Ishikawa (cell line): ENCODE measurements around the gene LRRC4.

Experiments used
- CEBPB ChIP-seq: IDR thresholded peaks from 2 replicates; pipeline ENCODE4 v1.6.1; 2012
- CREB1 ChIP-seq: IDR thresholded peaks from 2 replicates; pipeline ENCODE4 v1.6.1; 2012; ENCODE audit warnings: low read depth
- EGR1 ChIP-seq: IDR thresholded peaks from 2 replicates; pipeline ENCODE4 v1.6.1; 2012
- FOXM1 ChIP-seq: IDR thresholded peaks from 2 replicates; pipeline ENCODE4 v1.6.1; 2012; ENCODE audit warnings: low read depth, borderline replicate concordance
- NFIC ChIP-seq: IDR thresholded peaks from 2 replicates; pipeline ENCODE4 v1.6.1; 2012
- RAD21 ChIP-seq: IDR thresholded peaks from 2 replicates; pipeline ENCODE4 v1.6.1; 2012; ENCODE audit warnings: low read depth
- TAF1 ChIP-seq: IDR thresholded peaks from 2 replicates; pipeline ENCODE4 v1.6.1; 2012; ENCODE audit warnings: low read depth, mild to moderate bottlenecking
- TCF12 ChIP-seq: IDR thresholded peaks from 2 replicates; pipeline ENCODE4 v1.6.1; 2012; ENCODE audit warnings: low read depth
- TEAD4 ChIP-seq: IDR thresholded peaks from 2 replicates; pipeline ENCODE4 v1.6.1; 2012
- YY1 ChIP-seq: IDR thresholded peaks from 2 replicates; pipeline ENCODE4 v1.6.1; 2012; ENCODE audit warnings: low read depth
- ZBTB7A ChIP-seq: IDR thresholded peaks from 2 replicates; pipeline ENCODE4 v1.6.1; 2012; ENCODE audit warnings: low read depth
- TF ChIP-seq, protein P1 (sequence below): IDR thresholded peaks from 2 replicates; pipeline ENCODE4 v1.6.1; 2012
- TF ChIP-seq, protein P2 (sequence below): IDR thresholded peaks from 2 replicates; pipeline ENCODE4 v1.6.1; 2012
- TF ChIP-seq, protein P3 (sequence below): IDR thresholded peaks from 2 replicates; pipeline ENCODE4 v1.6.1; 2012; ENCODE audit warnings: low read depth, mild to moderate bottlenecking

LRRC4 gene

DNA sequence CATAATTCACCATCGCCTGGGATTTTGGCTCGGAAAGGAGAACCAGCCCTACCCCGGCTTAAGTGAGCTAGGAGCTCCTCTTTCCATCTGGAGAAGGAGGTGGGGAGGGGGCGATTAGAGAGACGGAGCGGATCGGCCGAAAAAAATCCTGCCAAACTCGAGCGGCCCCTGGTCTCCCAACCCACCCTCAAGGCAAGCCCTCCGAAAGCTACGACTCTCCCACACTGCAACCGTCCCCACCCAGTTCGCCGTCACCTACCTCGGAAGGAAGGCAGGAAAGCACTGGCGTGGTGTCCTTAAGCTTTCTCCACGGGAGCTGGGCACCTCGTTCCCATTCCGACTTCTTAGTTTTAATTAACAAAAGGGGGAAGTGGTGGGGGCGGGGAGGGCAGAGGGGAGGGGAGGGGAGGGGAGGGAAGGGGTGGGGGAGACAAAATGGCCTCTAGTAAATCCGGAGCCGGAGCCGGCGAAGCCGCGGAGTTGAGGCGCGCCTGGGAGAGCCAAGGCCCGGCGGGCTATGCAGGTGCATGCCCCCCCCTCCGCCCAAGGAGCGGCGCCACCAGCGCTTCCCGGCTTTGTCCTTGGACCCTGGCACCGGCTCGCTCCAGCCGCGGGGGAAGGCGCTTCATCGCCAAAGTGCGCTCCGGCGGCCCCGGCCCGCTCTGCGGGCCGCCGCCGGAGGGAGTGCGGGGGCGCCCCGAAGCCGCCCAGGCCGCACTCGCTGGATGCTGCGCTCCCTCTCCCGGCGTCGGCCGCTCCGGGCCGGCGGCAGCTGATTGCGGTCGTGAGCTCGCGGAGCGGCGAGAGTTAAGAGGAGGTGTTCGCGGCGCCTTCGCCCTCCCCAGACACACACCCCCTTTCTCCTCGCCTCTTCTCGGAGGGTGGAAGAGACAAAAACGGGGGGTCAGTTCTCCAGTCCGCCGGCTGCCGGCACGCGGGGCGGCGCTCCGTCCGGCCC, at the start of gene LRRC4:
LRRC4 (minus strand) TSS at position 784 of the 958 bp plus-strand sequence. CDS start 797 bp downstream, outside the sequence.
- TF ChIP-seq EGR1 = no peak
- TF ChIP-seq TCF12 = 0 out of 2 replicates have a peak, but pooled peaks have one; percentile 17
- TF ChIP-seq NFIC = no peak
- TF ChIP-seq, protein P1, sequence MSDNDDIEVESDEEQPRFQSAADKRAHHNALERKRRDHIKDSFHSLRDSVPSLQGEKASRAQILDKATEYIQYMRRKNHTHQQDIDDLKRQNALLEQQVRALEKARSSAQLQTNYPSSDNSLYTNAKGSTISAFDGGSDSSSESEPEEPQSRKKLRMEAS = peak; percentile 4; the same call in 1 of the 2 replicates
- 0 out of 2 replicates have a peak, but pooled peaks have one; percentile 8 for TF ChIP-seq ZBTB7A

DNA sequence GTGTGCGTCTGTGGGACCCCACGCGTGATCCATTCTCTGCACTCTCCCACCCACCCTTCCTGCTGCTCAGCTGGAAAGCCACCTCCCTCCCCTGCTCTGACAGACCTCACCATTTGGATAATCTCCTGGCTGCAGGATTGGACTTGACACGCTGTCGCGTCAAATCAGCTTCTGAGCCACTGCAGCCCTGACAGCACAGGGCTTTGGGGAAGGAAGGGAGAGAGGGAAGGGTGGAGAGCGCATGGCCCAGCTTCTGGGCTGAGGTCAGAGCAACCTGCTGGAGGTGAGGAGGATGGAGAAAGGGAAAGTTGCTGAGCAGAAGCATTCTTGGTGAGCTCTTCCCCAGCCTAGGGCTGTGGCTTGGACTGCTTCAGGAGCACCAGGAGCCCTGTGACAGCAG, 48.9 kb upstream of the LRRC4 start:
- no peak for TF ChIP-seq FOXM1

- TF ChIP-seq, protein P1 = no peak
- no peak for TF ChIP-seq CEBPB
- TF ChIP-seq, protein P2, sequence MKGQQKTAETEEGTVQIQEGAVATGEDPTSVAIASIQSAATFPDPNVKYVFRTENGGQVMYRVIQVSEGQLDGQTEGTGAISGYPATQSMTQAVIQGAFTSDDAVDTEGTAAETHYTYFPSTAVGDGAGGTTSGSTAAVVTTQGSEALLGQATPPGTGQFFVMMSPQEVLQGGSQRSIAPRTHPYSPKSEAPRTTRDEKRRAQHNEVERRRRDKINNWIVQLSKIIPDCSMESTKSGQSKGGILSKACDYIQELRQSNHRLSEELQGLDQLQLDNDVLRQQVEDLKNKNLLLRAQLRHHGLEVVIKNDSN = no peak
These were observed 47.1 kb upstream of the LRRC4 start for GRCh38 chr7:128078309-128078708.

DNA sequence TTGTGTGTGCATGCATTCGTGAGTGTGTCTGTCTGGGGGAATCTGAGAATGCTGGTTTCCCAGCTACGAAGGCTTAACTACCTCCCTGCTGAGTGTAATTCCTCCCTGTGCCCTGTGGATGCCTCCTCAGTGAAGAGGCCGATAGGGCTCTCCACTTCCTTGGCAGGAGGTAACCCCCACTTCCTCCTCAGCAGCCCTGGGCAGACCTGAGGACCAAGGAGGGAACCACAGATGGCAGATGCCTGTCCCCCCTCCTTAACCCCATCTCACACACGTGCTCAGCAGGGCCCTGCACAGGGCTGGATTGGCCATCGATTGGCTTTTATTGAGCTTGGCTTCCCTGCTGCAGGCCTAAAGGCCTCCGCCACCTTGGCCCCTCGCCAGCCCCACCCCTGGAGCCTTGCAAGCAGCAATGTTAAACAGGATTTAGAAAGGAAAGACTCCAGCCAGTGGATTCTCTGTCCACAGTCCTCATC, 45.6 kb upstream of the LRRC4 start:
- TF ChIP-seq TAF1 (no peak), NFIC (peak; percentile 45; the same call in 1 of the 2 replicates)

DNA sequence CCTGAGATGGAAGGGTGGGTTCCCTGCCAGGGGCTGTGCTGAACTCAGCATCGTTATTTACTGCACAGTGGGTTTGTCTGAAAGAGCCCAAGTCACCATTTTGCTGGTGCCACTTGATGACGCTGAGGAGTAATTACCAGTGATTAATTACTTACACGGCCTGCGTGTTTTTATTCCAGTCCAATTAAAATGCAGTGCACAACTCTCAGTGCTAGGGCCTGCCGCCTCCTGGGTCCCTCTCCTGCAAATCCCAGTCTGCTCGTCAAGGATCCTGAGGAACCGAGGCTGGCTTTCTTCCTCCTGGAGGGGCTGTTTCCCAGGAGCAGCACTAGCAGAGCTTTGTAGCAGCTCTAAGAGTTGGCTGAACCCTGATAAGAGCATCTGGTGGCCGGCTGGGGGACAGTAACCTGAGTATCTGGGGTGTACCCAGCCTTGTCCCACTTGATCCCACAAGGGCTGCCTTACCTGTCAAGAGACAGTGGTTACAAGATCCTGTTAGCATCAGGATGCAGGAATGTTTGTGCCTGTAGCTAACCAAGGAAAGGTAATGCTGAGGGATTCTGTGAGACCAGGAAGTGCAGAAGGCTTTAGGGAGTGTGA, 45.1 kb upstream of the LRRC4 start:
- TF ChIP-seq TCF12 (no peak), TEAD4 (no peak), NFIC (no peak), ZBTB7A (no peak), RAD21 (no peak)
- TF ChIP-seq, protein P1 = no peak
- TF ChIP-seq, protein P3, sequence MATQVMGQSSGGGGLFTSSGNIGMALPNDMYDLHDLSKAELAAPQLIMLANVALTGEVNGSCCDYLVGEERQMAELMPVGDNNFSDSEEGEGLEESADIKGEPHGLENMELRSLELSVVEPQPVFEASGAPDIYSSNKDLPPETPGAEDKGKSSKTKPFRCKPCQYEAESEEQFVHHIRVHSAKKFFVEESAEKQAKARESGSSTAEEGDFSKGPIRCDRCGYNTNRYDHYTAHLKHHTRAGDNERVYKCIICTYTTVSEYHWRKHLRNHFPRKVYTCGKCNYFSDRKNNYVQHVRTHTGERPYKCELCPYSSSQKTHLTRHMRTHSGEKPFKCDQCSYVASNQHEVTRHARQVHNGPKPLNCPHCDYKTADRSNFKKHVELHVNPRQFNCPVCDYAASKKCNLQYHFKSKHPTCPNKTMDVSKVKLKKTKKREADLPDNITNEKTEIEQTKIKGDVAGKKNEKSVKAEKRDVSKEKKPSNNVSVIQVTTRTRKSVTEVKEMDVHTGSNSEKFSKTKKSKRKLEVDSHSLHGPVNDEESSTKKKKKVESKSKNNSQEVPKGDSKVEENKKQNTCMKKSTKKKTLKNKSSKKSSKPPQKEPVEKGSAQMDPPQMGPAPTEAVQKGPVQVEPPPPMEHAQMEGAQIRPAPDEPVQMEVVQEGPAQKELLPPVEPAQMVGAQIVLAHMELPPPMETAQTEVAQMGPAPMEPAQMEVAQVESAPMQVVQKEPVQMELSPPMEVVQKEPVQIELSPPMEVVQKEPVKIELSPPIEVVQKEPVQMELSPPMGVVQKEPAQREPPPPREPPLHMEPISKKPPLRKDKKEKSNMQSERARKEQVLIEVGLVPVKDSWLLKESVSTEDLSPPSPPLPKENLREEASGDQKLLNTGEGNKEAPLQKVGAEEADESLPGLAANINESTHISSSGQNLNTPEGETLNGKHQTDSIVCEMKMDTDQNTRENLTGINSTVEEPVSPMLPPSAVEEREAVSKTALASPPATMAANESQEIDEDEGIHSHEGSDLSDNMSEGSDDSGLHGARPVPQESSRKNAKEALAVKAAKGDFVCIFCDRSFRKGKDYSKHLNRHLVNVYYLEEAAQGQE = no peak

DNA sequence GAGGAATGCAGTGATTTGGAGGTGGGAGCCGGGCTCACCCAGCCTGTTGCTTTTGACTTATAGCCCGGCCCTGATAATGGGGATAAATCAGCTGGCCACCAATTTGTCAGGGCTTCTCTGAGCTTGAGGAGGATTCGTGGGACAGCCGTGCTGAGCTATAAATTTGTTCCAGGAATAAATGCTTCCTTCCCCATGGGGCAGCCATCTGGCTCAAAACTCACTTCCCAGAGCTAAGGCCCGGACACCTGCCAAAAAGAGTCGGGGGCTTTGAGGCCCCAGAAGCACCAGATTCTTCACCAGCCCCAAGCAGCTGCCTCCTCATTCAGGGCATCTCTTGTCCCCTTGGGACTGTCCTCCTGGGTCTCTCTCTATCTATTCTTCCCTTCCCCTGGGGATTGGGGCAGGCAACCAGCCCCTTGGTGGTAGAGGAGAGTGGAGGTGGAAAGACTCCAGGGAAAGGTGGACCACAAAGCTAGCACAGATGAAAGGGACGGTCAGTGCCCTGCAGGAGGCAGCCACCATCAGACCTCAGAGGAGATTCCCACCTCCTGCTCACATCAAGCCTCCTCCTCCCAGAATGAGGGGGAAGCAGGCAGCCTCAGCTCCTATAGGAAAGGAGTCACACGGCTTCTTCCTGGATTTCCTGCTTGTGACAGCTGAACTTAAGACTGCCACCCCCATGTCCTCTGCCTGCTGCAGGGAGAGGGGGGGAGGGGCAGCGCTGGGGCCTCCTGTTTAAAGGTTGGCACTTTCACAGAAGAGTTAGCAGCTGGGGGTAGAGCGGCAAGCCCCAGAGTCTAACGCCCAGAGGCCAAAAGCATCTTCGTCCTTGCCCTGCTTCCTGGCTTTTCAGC, 44.2 kb upstream of the LRRC4 start:
- TF ChIP-seq ZBTB7A (no peak), NFIC (no peak), TAF1 (no peak), CREB1 (no peak), EGR1 (no peak), YY1 (no peak), RAD21 (no peak), TEAD4 (no peak), TCF12 (no peak), CEBPB (no peak), FOXM1 (no peak)
- TF ChIP-seq, protein P2 = no peak
- TF ChIP-seq, protein P1 = no peak
- TF ChIP-seq, protein P3 = no peak
